Cardiac fibroblast (primary cell): Measurements from ENCODE around the gene SH3RF3.

Source experiments
- DNase-seq, 2 donors: peaks; one replicate each; pipeline versions ENCODE4 v3.0.0 to v3.0.0-alpha.2; 2010; ENCODE audit warnings: low read depth in 2 of 2
- H3K4me3 ChIP-seq, 2 donors: replicated peaks in 1 of 2; 1 replicate in 1 of 2; 2 replicates in 1 of 2; pipeline ENCODE4 v1.5.1; 2011; ENCODE audit warnings: low read depth in 2 of 2, low read length in 2 of 2, mild to moderate bottlenecking in 2 of 2, moderate library complexity in 1 of 2
- TF ChIP-seq, protein P1 (sequence below): IDR thresholded peaks from one replicate; pipeline ENCODE4 v1.5.1; 2011; ENCODE audit warnings: low read depth, mild to moderate bottlenecking, low read length, inconsistent platforms

Gene SH3RF3

GRCh38 chr2:109225170-109225782, 96.3 kb downstream of the SH3RF3 start:
- TF ChIP-seq, protein P1, sequence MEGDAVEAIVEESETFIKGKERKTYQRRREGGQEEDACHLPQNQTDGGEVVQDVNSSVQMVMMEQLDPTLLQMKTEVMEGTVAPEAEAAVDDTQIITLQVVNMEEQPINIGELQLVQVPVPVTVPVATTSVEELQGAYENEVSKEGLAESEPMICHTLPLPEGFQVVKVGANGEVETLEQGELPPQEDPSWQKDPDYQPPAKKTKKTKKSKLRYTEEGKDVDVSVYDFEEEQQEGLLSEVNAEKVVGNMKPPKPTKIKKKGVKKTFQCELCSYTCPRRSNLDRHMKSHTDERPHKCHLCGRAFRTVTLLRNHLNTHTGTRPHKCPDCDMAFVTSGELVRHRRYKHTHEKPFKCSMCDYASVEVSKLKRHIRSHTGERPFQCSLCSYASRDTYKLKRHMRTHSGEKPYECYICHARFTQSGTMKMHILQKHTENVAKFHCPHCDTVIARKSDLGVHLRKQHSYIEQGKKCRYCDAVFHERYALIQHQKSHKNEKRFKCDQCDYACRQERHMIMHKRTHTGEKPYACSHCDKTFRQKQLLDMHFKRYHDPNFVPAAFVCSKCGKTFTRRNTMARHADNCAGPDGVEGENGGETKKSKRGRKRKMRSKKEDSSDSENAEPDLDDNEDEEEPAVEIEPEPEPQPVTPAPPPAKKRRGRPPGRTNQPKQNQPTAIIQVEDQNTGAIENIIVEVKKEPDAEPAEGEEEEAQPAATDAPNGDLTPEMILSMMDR, result no peak
- DNase-seq, result no peak
- H3K4me3 ChIP-seq, result no peak overlapping the region

- no peak overlapping the region for H3K4me3 ChIP-seq
- TF ChIP-seq, protein P1, result no peak
- no peak for DNase-seq
These were observed 97.1 kb downstream of the SH3RF3 start for GRCh38 chr2:109226128-109226527.

GRCh38 chr2:109226622-109227021, 97.6 kb downstream of the SH3RF3 start:
- no peak for DNase-seq
- TF ChIP-seq, protein P1, result no peak
- no peak overlapping the region for H3K4me3 ChIP-seq

DNA sequence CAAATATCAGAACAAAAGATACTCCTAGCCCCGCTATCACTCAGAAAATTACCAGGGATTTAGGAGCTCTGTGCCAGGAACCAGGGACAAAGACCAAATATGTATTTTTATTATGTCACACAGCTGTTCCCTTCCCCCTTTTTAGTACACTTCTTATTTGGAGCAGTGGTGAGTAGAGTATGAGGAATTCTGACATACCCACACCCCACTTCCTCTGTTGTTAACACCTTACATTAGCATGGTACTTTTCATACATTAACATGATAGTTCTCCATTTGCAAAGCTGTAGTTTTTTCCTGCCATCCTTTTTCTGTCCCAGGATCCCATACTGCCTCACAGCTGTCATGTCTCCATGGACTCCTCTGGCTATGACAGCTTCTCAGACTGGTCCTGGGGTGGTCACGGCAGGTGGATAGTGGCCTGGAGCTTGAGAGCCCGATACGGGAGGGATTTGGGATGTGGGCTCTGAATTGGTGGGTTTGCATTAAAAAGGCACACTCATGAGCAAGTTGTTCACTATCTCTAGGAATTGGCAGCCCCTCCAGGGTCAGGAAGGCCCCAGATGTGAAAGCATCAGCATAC, 100.2 kb downstream of the SH3RF3 start:
- H3K4me3 ChIP-seq, result no peak overlapping the region
- TF ChIP-seq, protein P1, result no peak
- no peak for DNase-seq

- no peak for DNase-seq
- TF ChIP-seq, protein P1, result no peak
- no peak overlapping the region for H3K4me3 ChIP-seq
These were observed 102.0 kb downstream of the SH3RF3 start for GRCh38 chr2:109230941-109231420.

- DNase-seq, result no peak
- H3K4me3 ChIP-seq, result no peak overlapping the region
- TF ChIP-seq, protein P1, result no peak
These were observed 102.4 kb downstream of the SH3RF3 start for GRCh38 chr2:109231428-109231827.
